HepG2 (cell line): ENCODE measurements around the gene PTPN14.

Experiments
- ASH2L ChIP-seq: fragments of 300-600, 200-600 bp; sonication (generic); IDR thresholded peaks from 2 replicates; pipeline ENCODE4 v1.7.0; 2017; ENCODE audit warnings: low read depth, mild to moderate bottlenecking, moderate library complexity, mixed read lengths, low read length; ENCODE audit not compliant: insufficient read length
- ATF2 ChIP-seq: sonication (generic); formaldehyde crosslinking; IDR thresholded peaks from 2 replicates; pipeline ENCODE4 v1.4.0; 2020; ENCODE audit warnings: missing genetic modification reagents
- CTCF ChIP-seq: sonication (generic); formaldehyde crosslinking; IDR thresholded peaks from 2 replicates; pipeline ENCODE4 v1.5.0; 2020; ENCODE audit warnings: mild to moderate bottlenecking, missing genetic modification reagents, moderate library complexity
- HCFC1 ChIP-seq: fragments of 150-350 bp; IDR thresholded peaks from 2 replicates; pipeline ENCODE4 v1.6.1; 2014; ENCODE audit warnings: low read depth, low read length
- HNRNPH1 ChIP-seq: fragments of 200-400 bp; formaldehyde crosslinking; optimal IDR thresholded peaks from 2 replicates; pipeline ENCODE3; 2017; ENCODE audit warnings: mild to moderate bottlenecking, low read depth, low read length
- RBM39 ChIP-seq: fragments of 200-400 bp; formaldehyde crosslinking; IDR thresholded peaks from one replicate; pipeline ENCODE4 v1.6.1; 2018; ENCODE audit warnings: antibody characterized with exemption, mild to moderate bottlenecking, low read depth, low read length; ENCODE audit not compliant: poor library complexity, severe bottlenecking
- REST ChIP-seq, 2 experiments: IDR thresholded peaks; 2 replicates each; pipeline ENCODE4 v1.6.1; 2011 to 2012; ENCODE audit warnings: low read length in 2 of 2, borderline replicate concordance in 1 of 2, low read depth in 1 of 2, mild to moderate bottlenecking in 1 of 2, moderate library complexity in 1 of 2
- ZBED4 ChIP-seq: sonication (generic); formaldehyde crosslinking; IDR thresholded peaks from 2 replicates; pipeline ENCODE4 v1.4.0; 2020; ENCODE audit warnings: missing genetic modification reagents, borderline replicate concordance

GRCh38 chr1:214438075-214438474 lies 113.3 kb downstream of the PTPN14 start:
- no peak for TF ChIP-seq CTCF (CRISPR knock-in tag)
- no peak for TF ChIP-seq REST (IDR thresholded peaks at IDR 0.05; ENCODE audit: borderline replicate concordance in 1 of 2, low read depth in 1 of 2, low read length in 2 of 2)
- no peak for TF ChIP-seq ATF2 (CRISPR knock-in tag)
- no peak for TF ChIP-seq ASH2L
- TF ChIP-seq HCFC1 = no peak
- TF ChIP-seq HNRNPH1 = no peak
- no peak for TF ChIP-seq RBM39
- TF ChIP-seq ZBED4 = no peak
